GM23338 (cell line): ENCODE results near the gene CTDP1. TPM values are rescaled to one million over a fixed set of nuclear protein-coding genes. Genes with fewer than 3 reads are reported as not detected.

Experiments
- ATAC-seq: fragments of 200-7000 bp; cut with Tn5 transposase; 3 replicates; pipeline ENCODE4 v1.9.1; 2020
- DNase-seq: peaks from one replicate; pipeline ENCODE4 v3.0.0-alpha.2; 2015; ENCODE audit warnings: low spot score
- H2AFZ ChIP-seq: fragments of 200-600 bp; sonication (generic); 2 replicates; pipeline ENCODE4 v1.8.0; 2016; ENCODE audit warnings: antibody characterized with exemption, mild to moderate bottlenecking, moderate library complexity
- H3F3A ChIP-seq: fragments of 200-600 bp; sonication (generic); replicated peaks from 2 replicates; pipeline ENCODE4 v1.8.0; 2017; ENCODE audit warnings: antibody characterized with exemption, mixed run types, low read depth
- H3K27ac ChIP-seq: fragments of 200-600 bp; sonication (generic); 2 replicates; pipeline ENCODE4 v1.6.1; 2016; ENCODE audit warnings: low read depth
- H3K27me3 ChIP-seq: fragments of 200-600 bp; sonication (generic); 2 replicates; pipeline ENCODE4 v1.8.0; 2016; ENCODE audit warnings: mild to moderate bottlenecking, mixed run types, moderate library complexity; ENCODE audit not compliant: insufficient read depth
- H3K36me3 ChIP-seq: fragments of 200-600 bp; sonication (generic); 2 replicates; pipeline ENCODE4 v1.8.0; 2016; ENCODE audit warnings: mild to moderate bottlenecking; ENCODE audit not compliant: insufficient read depth
- H3K4me1 ChIP-seq: fragments of 200-600 bp; sonication (generic); 2 replicates; pipeline ENCODE4 v1.8.0; 2016; ENCODE audit warnings: mild to moderate bottlenecking, moderate library complexity; ENCODE audit not compliant: insufficient read depth
- H3K4me2 ChIP-seq: fragments of 200-600 bp; sonication (generic); 2 replicates; pipeline ENCODE4 v1.7.1; 2017; ENCODE audit warnings: mixed run types
- H3K4me3 ChIP-seq: fragments of 200-600 bp; sonication (generic); 2 replicates; pipeline ENCODE4 v1.6.1; 2016; ENCODE audit warnings: mixed run types
- H3K79me2 ChIP-seq: fragments of 200-600 bp; sonication (generic); replicated peaks from 2 replicates; pipeline ENCODE4 v1.8.0; 2017; ENCODE audit warnings: mild to moderate bottlenecking; ENCODE audit not compliant: insufficient read depth
- H3K9me2 ChIP-seq: fragments of 200-600 bp; sonication (generic); 2 replicates; pipeline ENCODE4 v1.8.0; 2017; ENCODE audit not compliant: insufficient read depth
- H4K20me1 ChIP-seq: fragments of 200-600 bp; sonication (generic); replicated peaks from 2 replicates; pipeline ENCODE4 v1.8.0; 2017; ENCODE audit warnings: mild to moderate bottlenecking; ENCODE audit not compliant: insufficient read depth
- H3K27ac Mint-ChIP-seq: 2 replicates; pipeline ENCODE4 v1.8.0; 2020; ENCODE audit warnings: inconsistent platforms, mild to moderate bottlenecking, moderate library complexity, mixed read lengths
- H3K27me3 Mint-ChIP-seq: 3 replicates; pipeline ENCODE4 v1.8.0; 2022; ENCODE audit warnings: low read depth, mild to moderate bottlenecking, moderate library complexity, mixed read lengths, inconsistent platforms; ENCODE audit not compliant: insufficient read depth, poor library complexity
- H3K36me3 Mint-ChIP-seq: 3 replicates; pipeline ENCODE4 v1.8.0; 2021; ENCODE audit warnings: low read depth, mild to moderate bottlenecking, inconsistent platforms, moderate library complexity, mixed read lengths
- H3K4me1 Mint-ChIP-seq: 3 replicates; pipeline ENCODE4 v1.8.0; 2020; ENCODE audit warnings: mild to moderate bottlenecking, inconsistent platforms, mixed read lengths
- H3K4me3 Mint-ChIP-seq: 3 replicates; pipeline ENCODE4 v1.8.0; 2021; ENCODE audit warnings: moderate library complexity, mild to moderate bottlenecking, inconsistent platforms, mixed read lengths
- H3K9me3 Mint-ChIP-seq: 3 replicates; pipeline ENCODE4 v1.8.0; 2020; ENCODE audit warnings: moderate library complexity, mild to moderate bottlenecking, inconsistent platforms, mixed read lengths
- CREB1 ChIP-seq: fragments of 250-450 bp; sonication (Bioruptor Pico); IDR thresholded peaks from 2 replicates; pipeline ENCODE4 v1.5.0; 2020; ENCODE audit warnings: low read depth, mild to moderate bottlenecking, moderate library complexity
- EZH2 ChIP-seq: fragments of 200-600 bp; sonication (generic); IDR thresholded peaks from one replicate; pipeline ENCODE4 v1.8.0; 2017; ENCODE audit warnings: antibody characterized with exemption, mild to moderate bottlenecking, low read depth; ENCODE audit not compliant: unreplicated experiment
- JUNB ChIP-seq: IDR thresholded peaks from one replicate; pipeline ENCODE4 v1.6.1; 2016; ENCODE audit warnings: antibody characterized with exemption; ENCODE audit not compliant: unreplicated experiment
- NANOG ChIP-seq: IDR thresholded peaks from 2 replicates; pipeline ENCODE4 v1.6.1; 2016; ENCODE audit warnings: antibody characterized with exemption, borderline replicate concordance
- POLR2AphosphoS5 ChIP-seq: IDR thresholded peaks from 2 replicates; pipeline ENCODE4 v1.6.1; 2016; ENCODE audit warnings: antibody characterized with exemption, low read depth
- ZNF114 ChIP-seq: fragments of 250-450 bp; sonication (Bioruptor Pico); IDR thresholded peaks from 2 replicates; pipeline ENCODE4 v1.5.0; 2020; ENCODE audit warnings: mild to moderate bottlenecking, moderate library complexity
- ZNF331 ChIP-seq: fragments of 250-450 bp; sonication (Bioruptor Pico); IDR thresholded peaks from 2 replicates; pipeline ENCODE4 v1.5.0; 2020; ENCODE audit warnings: low read depth, mild to moderate bottlenecking, moderate library complexity
- polyA plus RNA-seq: library from polyadenylated mRNA; unstranded; fragments of >200 nt; fragmentation: Nextera tagmentation; extraction: Ambion mirVana; gene quantifications from 2 replicates; pipeline ENCODE4 v1.2.1, GENCODE V29; 2016
- total RNA-seq: library from RNA; depleted of rRNA; stranded (reverse); fragments of >200 nt; shearing (Covaris generic); gene quantifications from 2 replicates; pipeline ENCODE4 v1.2.3, GENCODE V29; 2014
- TF ChIP-seq, protein P1 (sequence below): IDR thresholded peaks from one replicate; pipeline ENCODE4 v1.6.1; 2018; ENCODE audit warnings: antibody characterized with exemption; ENCODE audit not compliant: unreplicated experiment
- TF ChIP-seq, protein P2 (sequence below), 2 experiments: fragments of 200-600 bp in 1 of 2; sonication (generic) in 1 of 2; conservative IDR thresholded peaks; 2 replicates each; pipeline versions ENCODE4 v1.5.1 to v1.6.1; 2016 to 2017; ENCODE audit warnings: antibody characterized with exemption in 2 of 2, low read depth in 2 of 2, mild to moderate bottlenecking in 2 of 2, moderate library complexity in 1 of 2

CTDP1 gene
- total and polyA plus RNA-seq, 2 experiments from 2014 or later = 9.4 to 51.6 TPM

DNA sequence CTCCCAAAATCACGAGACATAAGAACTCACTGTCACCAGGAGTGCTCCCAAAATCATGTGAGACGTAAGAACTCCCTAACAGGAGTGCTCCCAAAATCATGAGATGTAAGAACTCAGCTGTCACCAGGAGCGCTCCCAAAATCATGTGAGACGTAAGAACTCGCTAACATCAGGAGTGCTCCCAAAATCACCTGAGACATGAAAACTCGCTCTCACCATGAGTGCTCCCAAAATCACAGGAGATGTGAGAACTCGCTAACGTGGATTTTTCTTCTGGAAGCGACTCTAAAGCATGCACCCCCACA, 53.1 kb downstream of the CTDP1 start:
- DNase-seq (no peak), ATAC-seq (no peak)
- Histone ChIP-seq H3K79me2 (peaks cover 3% of the 10 kb centered on the region; the same call in 1 of the 2 replicates), H3K4me2 (no peak overlapping the region), H3K36me3 (peaks cover 12% of the 10 kb centered on the region), H2AFZ (no peak overlapping the region), H3K9me2 (no peaks in the 10 kb centered on the region), H3F3A (no peaks in the 10 kb centered on the region), H3K4me3 (no peak overlapping the region), H3K4me1 (no peaks in the 10 kb centered on the region), H3K27ac (no peak overlapping the region), H3K27me3 (no peaks in the 10 kb centered on the region), H4K20me1 (peaks cover 4% of the 10 kb centered on the region; the same call in 1 of the 2 replicates)
- H3K4me3 Mint-ChIP-seq = no peak overlapping the region
- TF ChIP-seq CREB1 (CRISPR knock-in tag) (no peak), POLR2AphosphoS5 (no peak), ZNF114 (no peak)
- peaks cover 1% of the 10 kb centered on the region for H3K27me3 Mint-ChIP-seq
- H3K9me3 Mint-ChIP-seq = peaks cover 17% of the 10 kb centered on the region
- H3K27ac Mint-ChIP-seq = no peak overlapping the region
- H3K4me1 Mint-ChIP-seq = no peaks in the 10 kb centered on the region
- peaks cover 72% of the 10 kb centered on the region for H3K36me3 Mint-ChIP-seq

DNA sequence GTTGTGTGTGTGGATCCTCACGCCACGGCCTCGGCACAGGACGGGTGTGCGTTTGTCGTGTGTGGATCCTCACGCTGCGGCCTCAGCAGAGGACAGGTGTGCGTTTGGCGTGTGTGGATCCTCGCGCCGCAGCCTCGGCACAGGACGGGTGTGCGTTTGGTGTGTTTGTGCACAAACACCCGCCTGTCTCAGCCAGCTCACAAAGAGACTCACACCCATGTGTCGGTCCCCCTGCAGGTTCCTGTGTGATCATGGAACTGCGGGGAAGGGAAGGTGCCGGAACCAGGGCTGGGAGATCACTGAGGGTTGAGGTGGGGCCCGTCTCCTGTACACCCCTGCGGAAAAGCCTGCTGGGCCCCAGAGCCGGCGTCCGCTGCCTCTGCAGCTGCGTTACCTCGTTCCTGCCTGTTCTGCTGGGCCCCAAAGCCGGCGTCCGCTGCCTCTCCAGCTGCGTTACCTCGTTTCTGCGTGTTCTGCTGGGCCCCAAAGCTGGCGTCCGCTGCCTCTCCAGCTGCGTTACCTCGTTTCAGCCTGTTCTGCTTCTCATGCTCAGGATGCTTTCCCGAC, 53.6 kb downstream of the CTDP1 start:
- H3K36me3 Mint-ChIP-seq = peaks cover 67% of the 10 kb centered on the region
- Histone ChIP-seq H3F3A (no peaks in the 10 kb centered on the region), H3K4me2 (no peak overlapping the region), H4K20me1 (peaks cover 4% of the 10 kb centered on the region; the same call in 1 of the 2 replicates), H2AFZ (no peak overlapping the region), H3K4me3 (no peak overlapping the region), H3K27me3 (no peaks in the 10 kb centered on the region), H3K27ac (no peak overlapping the region), H3K4me1 (no peaks in the 10 kb centered on the region), H3K36me3 (peaks cover 12% of the 10 kb centered on the region), H3K79me2 (no peaks in the 10 kb centered on the region), H3K9me2 (no peaks in the 10 kb centered on the region)
- H3K9me3 Mint-ChIP-seq = peaks cover 17% of the 10 kb centered on the region
- no peak for ATAC-seq
- no peak overlapping the region for H3K27ac Mint-ChIP-seq
- H3K27me3 Mint-ChIP-seq = peaks cover 1% of the 10 kb centered on the region
- TF ChIP-seq, protein P1, sequence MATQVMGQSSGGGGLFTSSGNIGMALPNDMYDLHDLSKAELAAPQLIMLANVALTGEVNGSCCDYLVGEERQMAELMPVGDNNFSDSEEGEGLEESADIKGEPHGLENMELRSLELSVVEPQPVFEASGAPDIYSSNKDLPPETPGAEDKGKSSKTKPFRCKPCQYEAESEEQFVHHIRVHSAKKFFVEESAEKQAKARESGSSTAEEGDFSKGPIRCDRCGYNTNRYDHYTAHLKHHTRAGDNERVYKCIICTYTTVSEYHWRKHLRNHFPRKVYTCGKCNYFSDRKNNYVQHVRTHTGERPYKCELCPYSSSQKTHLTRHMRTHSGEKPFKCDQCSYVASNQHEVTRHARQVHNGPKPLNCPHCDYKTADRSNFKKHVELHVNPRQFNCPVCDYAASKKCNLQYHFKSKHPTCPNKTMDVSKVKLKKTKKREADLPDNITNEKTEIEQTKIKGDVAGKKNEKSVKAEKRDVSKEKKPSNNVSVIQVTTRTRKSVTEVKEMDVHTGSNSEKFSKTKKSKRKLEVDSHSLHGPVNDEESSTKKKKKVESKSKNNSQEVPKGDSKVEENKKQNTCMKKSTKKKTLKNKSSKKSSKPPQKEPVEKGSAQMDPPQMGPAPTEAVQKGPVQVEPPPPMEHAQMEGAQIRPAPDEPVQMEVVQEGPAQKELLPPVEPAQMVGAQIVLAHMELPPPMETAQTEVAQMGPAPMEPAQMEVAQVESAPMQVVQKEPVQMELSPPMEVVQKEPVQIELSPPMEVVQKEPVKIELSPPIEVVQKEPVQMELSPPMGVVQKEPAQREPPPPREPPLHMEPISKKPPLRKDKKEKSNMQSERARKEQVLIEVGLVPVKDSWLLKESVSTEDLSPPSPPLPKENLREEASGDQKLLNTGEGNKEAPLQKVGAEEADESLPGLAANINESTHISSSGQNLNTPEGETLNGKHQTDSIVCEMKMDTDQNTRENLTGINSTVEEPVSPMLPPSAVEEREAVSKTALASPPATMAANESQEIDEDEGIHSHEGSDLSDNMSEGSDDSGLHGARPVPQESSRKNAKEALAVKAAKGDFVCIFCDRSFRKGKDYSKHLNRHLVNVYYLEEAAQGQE = no peak
- TF ChIP-seq CREB1 (CRISPR knock-in tag) (no peak), JUNB (no peak), ZNF114 (no peak), EZH2 (no peak), ZNF331 (CRISPR knock-in tag) (no peak), NANOG (no peak)
- TF ChIP-seq, protein P2, sequence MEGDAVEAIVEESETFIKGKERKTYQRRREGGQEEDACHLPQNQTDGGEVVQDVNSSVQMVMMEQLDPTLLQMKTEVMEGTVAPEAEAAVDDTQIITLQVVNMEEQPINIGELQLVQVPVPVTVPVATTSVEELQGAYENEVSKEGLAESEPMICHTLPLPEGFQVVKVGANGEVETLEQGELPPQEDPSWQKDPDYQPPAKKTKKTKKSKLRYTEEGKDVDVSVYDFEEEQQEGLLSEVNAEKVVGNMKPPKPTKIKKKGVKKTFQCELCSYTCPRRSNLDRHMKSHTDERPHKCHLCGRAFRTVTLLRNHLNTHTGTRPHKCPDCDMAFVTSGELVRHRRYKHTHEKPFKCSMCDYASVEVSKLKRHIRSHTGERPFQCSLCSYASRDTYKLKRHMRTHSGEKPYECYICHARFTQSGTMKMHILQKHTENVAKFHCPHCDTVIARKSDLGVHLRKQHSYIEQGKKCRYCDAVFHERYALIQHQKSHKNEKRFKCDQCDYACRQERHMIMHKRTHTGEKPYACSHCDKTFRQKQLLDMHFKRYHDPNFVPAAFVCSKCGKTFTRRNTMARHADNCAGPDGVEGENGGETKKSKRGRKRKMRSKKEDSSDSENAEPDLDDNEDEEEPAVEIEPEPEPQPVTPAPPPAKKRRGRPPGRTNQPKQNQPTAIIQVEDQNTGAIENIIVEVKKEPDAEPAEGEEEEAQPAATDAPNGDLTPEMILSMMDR (conservative IDR thresholded peaks at IDR 0.05; ENCODE audit: low read depth in 2 of 2) = no peak
- H3K4me3 Mint-ChIP-seq = no peak overlapping the region
- H3K4me1 Mint-ChIP-seq = no peaks in the 10 kb centered on the region
- DNase-seq = no peak
